ENCODE data around the gene ABLIM3.

The ABLIM3 gene

DNA sequence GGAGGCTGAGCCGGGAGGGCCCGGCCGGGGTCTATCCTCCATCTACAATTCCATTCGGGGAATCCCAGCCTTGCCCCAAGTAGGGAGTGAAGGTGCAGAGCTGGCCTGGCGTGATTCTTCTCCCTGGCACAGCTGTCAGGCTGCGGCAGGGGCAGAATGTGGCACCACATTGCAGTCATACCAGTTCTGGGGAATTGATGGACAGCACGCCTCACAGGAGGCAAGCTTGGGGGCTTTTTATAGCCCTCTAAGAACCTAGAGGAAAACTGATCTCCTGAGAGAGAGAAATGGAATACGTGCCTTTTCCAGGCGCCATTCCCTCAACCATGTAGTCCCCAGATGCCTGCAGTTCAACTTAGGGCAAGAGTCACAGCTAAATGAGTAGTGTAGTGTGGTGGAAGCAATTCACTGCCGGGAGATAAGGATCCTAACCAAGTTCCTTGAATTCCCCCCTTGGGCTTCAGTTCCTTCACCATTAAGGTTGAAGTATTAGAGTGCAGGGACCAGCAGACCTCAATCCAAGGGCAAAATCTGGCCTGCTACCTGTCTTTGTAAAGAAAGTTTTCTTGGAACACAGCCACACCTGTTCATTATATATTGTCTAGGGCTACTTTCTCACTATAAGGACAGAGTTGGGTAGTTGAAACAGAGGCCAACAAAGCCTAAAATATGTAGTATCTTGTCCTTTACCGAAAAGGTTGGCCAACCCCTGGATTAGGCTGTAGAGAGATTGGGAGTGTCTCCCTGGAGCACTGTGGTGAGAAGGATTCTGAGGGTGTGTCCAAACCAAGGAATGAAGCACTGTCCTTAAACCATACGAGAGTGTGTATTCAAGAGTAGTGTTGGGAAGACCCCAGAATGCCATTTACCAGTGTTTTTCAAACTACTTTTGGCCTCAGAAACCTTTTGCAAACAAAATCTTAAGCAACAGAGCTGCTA lies 141.0 kb downstream of the ABLIM3 start:
- no peak for DNase-seq (ENCODE audit: low spot score)

DNA sequence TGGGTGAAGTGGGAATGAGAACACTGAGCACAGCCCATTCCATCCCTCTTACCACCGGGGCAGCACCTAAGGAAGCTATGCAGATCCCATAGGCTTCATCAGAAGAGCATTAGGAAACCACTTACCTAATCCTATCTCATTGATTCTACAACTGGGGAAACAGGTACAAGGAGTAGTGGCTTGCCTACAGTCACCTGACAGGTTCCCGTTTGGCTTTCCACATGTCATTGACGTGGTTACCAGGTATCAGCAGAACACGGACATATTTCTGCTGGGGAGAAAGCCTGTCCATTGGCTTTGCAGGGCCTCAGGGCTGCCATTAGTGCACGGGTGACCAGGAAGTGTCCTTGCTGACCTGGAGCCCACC lies 141.7 kb downstream of the ABLIM3 start:
- no peak for DNase-seq (ENCODE audit: low spot score)

DNA sequence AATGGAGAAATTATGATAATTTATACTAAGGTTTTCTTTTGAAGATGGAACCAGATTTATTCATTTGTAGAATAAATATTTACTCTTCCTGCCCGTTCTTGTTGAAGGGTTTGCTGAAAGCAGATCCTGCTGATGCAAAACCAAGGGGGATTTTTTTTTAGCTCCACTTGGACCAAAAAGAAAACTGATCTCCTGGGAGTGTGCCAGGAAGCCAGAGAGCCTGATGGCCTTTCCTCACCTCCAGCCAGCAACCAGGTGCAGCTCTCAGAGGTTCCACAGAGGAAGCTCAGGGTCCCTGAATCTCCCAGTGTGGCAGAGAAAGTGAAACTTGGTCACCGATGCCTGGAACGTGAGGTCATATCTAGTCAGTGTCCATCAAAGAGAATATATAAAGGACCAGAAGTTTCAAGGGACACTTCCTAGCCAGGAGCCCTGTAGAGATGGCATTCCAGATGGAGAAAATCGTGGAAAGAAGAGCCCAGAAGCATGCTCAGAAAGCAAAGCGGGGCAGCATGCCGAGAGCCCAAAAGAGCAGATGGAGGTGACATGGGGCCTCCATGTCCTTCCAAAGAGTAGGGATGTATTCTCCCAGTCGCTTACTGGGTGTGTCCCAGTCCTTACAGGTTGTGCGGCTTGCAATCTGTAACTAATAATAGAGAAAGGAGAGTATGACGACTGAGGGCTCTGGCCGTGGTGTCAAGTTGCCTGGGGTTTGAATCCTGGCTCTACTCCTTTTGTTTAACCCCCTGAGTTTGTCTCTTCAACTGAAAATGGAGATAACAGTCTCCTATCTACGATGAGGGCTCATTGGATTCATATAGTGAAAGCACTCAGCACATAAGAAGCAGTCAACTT lies 142.6 kb downstream of the ABLIM3 start:
- DNase-seq (ENCODE audit: low spot score) = no peak

- DNase-seq (ENCODE audit: low spot score) = no peak
Observed at GRCh38 chr5:149284501-149284900, 143.2 kb downstream of the ABLIM3 start.

DNA sequence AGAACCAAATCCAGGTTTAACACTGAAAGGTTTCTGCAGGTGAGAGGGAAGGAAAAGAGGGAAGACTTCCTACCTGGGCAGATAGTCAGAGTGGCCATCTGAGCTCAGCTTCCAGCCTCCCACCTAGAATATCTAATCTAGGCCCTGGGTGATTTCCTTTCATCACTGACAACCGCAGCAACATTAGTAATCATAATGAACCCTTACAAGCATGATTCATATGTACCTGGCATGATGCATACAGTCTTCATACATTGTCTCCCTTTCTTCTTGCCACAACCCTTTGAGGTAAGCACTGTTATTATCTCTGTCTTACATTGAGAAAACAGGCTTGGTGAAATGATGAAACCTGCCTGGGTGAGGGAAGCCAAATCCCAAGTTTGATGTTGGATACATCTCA lies 143.9 kb downstream of the ABLIM3 start:
- no peak for DNase-seq (ENCODE audit: low spot score)

- no peak for DNase-seq (ENCODE audit: low spot score)
Observed at GRCh38 chr5:149288436-149288835, 147.1 kb downstream of the ABLIM3 start.

- DNase-seq (ENCODE audit: low spot score) = no peak
Observed at GRCh38 chr5:149289301-149289700, 148.0 kb downstream of the ABLIM3 start.

- DNase-seq (ENCODE audit: low spot score) = no peak
Observed at GRCh38 chr5:149294872-149295829, 153.9 kb downstream of the ABLIM3 start.

DNA sequence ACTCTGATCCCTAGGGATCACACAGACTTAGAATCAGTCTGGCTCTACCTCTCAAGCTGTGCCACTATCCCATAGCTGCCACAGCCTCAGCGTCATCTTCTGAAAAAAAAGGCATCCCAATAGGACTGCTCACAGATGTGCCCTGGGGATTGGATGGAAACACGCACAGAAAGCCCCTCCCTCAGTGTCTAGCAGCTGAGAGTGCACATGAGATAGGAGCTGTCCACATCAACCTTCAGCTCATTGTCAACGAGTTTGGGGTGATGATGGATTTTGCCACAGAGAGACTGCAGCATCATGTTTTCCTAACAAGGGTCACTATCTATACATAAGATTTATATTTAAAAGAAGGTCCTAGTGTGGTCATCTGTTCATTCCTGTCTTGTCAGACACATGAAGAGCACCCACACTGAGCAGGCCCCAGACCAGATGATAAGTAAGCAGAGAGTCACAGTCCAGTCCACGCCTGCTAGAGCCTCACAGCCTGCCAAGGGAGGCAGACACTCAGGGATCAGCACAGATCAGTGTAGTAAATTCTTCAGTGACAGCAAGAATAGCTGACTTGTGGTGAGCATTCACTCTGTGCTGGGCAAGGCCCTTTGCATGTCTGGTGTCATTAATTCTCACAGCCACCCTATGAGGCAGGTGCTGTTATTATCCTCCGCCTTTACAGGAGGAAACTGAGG lies 156.2 kb downstream of the ABLIM3 start:
- DNase-seq (ENCODE audit: low spot score) = no peak

DNA sequence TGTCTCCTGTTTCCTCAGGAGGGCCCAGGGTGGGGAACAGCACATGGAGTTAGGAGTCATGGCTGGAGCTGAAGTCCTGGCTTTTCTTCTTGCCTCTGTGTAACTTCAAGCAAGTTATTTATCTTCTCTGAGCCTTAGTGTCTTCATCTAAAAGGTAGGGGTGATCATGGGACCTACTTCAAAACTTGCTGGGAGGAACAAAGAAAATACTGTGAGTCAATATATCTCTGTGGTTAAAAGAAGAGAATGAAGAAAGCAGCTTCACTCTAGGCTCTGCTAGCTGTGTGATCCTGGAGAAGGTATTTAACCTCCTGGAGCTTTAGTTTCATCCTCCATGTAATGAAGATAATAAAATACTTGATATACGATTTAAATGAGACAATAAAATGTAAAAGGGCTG lies 156.9 kb downstream of the ABLIM3 start:
- DNase-seq (ENCODE audit: low spot score) = no peak

- DNase-seq (ENCODE audit: low spot score) = no peak
Observed at GRCh38 chr5:149298842-149299404, 157.6 kb downstream of the ABLIM3 start.

- no peak for DNase-seq (ENCODE audit: low spot score)
Observed at GRCh38 chr5:149299451-149300054, 158.3 kb downstream of the ABLIM3 start.

- no peak for DNase-seq (ENCODE audit: low spot score)
Observed at GRCh38 chr5:149300441-149300840, 159.1 kb downstream of the ABLIM3 start.

DNA sequence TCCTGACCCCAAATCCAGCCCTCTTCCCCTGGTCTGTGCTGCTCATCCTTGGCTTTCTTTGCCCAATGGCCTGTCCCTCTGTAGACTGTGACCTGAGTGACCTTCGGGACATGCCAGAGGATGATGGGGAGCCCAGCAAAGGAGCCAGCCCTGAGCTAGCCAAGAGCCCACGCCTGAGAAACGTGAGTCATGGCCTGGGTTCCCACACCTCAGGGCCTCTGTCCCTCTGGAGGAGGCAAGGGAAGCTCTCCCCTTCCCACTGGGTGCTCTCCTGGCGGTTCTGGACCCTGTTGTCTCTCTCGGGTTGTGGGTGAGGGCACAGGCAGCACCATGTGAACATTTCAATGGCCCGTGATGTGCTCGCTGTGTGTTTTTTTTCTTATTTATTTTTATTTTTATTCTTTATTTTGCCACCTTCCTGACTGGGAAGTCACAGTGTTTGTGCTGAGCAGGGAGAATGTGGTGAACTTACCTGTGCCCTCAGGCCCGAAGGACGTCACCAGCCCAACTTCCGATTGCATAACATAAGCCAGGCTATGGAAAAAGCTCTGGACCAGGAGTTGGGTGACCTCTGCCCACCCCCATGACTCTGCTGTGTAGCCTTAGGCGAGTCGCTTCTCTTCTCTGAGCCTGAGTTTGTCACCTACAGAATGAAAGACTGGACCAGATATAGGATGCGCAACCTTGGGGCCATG lies 159.9 kb downstream of the ABLIM3 start:
- DNase-seq (ENCODE audit: low spot score) = no peak

DNA sequence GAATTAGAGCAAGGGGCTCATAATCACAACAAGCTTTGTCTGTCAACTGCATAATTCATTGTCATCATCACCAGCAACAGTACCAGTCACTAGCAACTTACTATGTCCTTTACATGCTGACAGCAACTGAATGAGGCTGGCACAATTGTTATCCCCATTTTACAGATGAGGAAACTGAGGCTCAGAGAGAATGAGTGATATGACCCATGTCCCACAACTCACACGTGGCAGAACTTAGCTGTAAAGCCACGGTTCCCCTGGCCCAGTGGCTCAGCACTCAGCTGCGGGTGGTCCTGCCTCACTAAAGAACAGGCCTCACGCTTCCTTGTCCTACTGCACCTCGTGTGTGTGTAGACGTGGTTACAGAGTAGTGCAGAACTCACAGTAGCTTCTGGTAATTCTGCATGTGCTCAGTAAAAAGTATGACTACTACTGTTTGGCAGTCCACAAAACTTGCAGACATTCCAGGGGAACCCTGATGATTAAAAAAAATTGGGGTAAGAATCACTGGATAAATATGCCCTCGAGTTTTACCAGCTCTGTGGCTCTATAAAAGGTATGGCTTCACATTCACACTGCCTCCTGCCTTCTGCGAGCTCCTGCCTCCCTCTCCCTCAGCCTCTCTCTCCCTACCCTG lies 160.6 kb downstream of the ABLIM3 start:
- no peak for DNase-seq (ENCODE audit: low spot score)

DNA sequence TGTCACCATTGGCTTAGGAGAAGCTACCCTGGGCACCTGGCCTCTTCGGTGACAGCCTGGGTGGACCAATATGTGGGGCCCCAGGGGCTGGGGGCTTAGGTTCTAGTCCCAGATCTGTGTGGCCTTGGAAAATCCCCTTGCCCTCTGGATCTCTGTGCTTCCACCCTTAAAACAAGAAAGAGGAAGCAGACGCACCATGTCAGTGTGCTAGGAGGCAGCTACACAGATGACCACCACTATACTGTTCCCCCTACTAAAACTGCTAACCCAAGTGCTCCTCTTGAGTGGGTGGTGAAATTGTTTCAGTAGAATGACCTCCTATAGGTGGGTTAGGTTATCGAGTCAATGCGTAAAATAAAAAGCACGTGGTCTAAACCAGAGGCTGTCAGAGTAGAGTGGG lies 161.3 kb downstream of the ABLIM3 start:
- no peak for DNase-seq (ENCODE audit: low spot score)

- no peak for DNase-seq (ENCODE audit: low spot score)
Observed at GRCh38 chr5:149303210-149303609, 161.9 kb downstream of the ABLIM3 start.

DNA sequence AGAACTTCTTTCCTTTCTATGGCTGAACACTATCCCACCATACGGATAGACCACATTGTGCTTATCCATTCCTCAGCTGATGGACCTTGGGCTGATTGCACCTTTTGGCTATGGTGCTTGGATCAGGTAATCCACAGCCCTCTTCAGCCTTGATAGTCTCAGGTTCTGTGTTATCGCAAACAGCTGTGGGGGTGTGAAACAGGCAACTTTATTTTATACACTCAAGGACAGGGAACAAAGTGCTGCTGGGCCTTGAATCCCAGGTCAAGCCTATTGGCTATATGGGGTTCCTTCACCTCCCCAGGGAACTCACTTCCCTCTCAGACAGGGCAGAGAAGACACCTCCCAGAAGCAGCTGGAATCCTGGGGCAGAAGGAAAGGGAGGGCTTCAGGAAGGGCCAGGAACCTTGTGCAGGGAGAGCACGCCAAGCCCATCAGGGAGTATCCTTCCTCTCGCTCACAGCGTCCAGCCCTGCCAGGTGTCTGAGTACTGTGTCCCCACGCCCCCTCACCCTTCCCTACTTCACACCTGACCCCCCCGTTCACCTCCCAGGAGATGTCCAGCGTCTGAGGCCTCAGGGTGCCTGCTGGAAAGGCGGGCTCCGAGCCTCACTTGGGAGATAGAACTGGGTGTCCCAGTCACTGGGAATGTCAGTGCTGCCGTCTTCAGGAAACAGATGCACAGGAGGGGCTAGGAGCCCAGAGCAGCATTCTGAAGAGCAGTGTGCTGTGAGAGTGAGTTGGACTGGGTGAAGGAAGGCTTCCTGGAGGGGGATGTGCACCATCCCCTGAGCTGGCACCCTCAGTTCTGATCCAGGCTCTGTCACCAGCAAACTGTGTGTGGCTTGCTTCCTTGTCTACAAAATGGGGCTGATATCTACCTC lies 163.1 kb downstream of the ABLIM3 start:
- no peak for DNase-seq (ENCODE audit: low spot score)

Measured in germinal center (tissue), 1 donor.